HG02981 (cell line): ENCODE measurements around the gene ZNF593.

Source experiments
- ATAC-seq: cut with Tn5 transposase; IDR thresholded peaks from one replicate; pipeline ENCODE4 v1.9.1; 2021; ENCODE audit warnings: mild to moderate bottlenecking, moderate library complexity; ENCODE audit not compliant: unreplicated experiment

Gene ZNF593

DNA sequence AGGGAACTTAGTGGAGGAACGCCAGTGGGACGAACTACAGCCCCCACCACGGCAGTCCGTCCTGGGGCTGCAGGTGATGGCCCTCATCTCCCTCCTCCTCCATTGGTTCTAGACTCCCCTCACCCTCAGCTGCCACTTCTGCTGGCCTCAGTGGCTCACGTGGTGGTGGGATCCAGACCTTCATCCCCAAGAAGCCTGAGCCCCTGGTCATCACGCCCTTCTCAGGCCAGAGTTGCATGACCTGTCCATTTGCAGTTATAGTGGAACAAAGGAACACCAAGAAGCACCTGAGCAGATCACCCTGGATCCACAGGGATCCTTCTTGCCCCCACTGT lies 23.8 kb upstream of the ZNF593 start:
- ATAC-seq: no peak

DNA sequence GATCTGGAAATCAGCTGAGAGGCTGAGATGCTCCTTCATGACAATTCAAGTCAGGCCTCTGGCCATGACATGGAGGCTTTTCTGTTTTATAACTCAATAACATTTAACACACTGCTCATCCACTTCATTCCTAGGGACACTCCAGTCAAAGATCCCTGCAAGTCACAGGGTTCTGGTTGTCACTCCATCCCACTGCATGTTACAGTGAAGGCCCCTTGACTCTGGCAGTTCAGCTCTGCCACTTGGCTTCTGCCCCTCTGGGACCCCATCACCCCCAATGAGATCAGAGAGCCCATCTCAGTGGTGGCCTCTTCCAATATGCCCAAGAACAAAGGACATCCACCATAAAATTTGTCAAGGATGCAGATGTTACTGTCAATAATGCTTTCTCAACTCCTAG lies 20.8 kb upstream of the ZNF593 start:
- no peak for ATAC-seq

DNA sequence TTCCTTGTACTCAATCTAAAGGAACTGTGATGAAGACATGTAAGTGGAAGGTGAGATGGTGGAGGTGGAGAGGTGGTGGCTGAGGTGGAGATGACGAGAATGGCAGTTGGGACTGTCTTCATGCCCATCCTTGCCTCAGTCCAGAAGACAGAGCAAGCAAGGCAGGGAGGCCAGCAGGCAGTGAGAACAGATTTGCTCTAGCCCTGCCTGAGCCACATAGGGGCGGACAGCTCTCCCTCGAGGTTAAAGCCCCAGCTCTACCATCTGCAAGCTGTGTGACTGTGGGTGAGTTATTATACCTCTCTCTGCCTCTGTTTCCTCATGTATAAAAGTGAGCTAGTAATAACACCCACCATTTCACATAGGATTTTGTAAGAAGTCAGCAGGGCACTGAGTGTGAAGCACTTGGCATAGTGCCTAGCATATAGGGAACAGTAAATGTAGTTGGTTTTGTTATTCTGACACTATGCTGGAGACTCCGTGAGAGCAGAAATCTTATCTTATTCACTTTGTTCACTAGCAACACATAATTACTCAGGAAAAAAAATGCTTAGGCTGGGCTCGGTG lies 15.7 kb upstream of the ZNF593 start:
- ATAC-seq: no peak

DNA sequence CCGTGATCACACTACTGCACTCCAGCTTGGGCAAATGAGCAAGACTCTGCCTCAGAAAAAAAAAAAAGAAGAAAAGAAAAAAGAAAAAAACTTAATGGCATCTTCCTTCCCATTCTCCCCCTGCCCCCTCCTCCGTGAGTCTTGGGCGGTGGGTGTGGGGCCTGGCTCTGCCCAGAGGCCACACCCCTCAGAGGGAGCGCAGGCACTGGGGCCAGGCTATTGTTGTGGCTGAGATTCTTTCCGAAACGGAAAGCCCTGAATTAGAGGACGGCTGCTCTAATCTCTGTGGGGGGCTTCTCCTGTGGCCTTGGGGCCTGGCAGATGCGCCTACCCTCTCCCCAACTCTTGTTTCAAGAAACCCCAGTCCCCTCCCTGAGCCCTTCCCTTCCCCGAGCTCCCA lies 15.0 kb upstream of the ZNF593 start:
- ATAC-seq: no peak

DNA sequence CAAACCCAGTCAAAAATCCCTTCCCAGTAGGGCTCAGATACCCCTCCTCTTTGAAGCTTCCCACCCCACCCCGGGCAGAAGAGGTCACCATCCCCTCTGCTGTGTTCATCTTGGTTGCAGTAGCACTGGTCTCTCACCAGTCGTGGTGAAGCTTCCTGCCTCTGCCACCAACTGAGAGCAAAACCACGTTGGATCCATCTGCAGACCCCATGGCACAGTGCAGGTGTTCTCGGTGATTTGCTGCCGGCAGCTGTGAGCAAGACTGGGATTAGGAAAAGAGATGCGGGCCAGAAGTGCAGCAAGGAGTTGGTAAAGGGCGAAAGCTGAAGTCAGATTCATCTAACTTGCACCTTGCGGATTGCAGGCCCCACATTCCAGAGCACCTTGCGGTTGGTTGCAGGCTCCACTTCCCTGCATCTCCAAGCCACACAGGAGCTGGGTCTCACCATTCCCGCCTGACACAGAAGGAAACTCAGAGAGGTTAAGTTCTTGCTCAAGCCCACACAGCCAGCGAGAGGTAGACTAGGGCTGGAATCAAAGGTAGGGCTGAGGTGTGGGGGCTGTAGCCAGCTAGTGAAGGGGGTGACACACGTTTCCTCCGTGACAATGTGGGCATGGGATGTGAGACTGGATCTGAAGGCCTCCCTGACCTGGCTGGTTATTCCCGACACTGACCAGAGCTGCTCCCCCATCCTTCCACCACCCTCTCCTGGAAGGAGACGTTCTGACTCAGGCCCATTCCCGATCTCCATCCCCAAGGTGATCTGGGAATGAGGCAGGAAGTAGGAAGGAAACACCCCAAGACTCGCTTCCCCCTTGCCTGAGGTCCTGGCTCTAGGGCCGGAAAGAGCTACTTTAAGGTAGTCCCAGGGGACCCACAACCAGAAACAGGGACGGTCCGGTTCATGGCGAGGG lies 14.1 kb upstream of the ZNF593 start:
- no peak for ATAC-seq

DNA sequence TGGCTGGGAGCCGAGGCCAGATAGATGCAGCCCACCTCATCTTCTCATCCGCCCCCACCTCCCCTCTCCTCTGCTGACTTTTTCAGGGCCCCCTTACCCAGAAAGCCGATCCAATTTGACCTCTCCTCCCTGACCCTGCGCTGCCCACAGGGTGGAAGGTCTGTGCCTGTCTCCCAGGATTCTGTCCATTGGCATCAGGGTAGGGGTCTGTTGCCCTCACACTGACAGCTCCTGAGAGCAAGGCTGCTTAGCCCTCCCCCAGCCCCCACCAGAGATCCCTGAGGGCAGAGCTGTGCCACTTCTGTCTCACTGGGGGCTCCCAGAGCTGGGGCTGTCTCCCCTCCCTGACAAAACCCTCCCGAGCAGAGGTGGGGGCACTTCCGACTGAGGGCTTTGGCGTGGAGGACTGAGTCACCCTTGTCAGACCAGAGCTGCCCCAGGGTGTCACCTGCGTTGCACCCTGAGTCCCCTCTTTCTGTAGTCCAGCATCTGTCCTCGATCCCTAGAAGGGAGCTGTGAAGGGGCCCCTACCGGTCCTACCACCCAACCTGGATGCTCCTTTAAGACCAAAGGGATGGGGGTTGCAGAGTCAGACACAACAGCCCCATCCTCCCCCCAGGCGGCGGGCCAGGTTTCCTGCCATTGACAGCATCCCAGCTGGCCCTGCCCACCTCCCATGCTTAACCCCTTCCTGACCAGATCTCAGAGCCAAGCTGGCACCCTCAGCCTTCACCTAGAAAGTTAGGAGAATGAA lies 13.2 kb upstream of the ZNF593 start:
- ATAC-seq: no peak

DNA sequence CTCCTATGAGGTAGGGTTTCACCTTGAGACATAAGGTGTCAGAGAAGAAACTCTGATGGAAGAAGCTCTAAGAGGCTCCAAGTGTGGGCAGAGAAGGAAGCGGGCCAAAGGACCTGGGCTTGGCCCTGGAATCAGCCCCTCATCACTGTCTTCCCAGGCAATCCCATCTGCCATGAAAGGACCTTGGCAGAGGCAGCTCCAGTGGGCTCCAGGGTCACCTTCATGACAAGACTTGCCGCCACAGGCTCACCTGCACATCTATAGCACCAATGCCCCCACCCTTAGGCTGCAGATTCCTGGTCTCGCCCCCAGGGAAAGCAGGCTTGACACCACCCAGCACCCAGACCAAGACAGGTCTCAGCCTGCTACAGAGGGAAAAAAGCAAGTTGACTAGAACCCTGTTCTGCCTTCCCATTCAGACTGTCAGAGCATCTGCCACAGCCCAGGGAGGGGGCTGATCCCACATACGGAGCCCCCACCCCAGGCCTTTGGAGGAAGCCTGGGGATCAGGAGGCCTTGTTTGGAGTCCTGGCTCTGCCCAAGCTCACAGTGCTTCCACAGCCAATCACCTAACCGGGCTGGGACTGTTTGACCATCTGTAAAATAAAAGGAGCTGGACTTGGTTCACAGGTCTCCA lies 11.3 kb upstream of the ZNF593 start:
- no peak for ATAC-seq

DNA sequence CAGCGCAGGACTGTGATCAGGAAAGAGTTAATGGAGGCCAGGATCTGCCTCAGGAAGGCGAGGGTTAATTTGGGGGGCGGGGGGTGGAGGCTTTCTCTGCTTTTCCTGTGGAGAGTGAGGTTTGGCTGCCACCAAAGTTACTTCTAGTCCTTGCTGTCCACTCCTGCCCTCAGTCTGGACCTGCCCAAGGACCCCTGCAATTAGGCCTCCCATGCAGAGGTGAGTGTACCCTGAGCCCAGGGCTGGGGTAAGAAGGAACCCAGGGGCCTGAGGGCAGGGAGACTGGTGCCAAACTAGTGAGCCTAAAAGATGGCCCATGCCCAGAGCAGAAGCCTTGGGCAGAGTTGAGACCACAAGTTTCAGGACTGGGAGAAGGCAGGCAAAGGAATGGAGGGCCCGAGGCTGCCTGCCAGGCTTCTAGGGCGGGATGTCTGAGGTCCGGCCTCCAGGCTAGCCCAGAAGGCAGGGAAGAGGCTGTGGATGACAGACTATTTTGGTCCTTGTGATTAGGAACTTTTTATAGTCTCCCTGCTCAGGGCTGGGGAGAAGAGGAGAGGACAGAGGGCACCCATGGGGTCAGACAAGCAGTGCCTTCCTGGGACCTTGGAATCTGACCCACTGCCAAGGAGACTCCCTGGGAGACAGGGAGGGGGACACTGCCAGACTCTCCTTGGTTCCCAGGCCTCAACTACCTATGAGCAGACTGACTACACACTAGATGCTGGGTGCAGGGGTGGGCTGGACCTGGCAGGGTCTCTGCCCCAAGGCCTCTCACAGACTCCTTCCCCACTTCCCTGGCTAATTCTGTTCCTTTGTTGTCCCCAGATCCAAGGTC lies 10.6 kb upstream of the ZNF593 start, which contains the start of gene FAM110D:
Gene FAM110D (plus strand): TSS at position 172 of the 835 bp plus-strand sequence. CDS start 2,213 bp downstream, outside the sequence.
- no peak for ATAC-seq

DNA sequence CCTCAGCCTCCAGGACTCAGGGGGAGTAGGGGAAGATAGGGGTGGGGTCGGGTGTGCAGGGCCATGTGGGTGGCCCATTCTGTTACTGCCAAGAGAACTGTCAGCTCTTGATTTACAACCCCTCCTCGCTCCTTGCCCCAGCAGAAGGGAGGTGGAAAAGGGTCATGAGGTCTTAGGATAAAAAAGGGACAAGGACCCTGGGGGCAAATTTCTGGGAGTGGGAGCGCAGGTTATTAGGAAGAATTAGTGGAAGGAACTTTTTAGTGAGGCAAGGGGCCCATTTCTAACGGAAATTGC lies 10.0 kb upstream of the ZNF593 start:
- ATAC-seq: no peak

DNA sequence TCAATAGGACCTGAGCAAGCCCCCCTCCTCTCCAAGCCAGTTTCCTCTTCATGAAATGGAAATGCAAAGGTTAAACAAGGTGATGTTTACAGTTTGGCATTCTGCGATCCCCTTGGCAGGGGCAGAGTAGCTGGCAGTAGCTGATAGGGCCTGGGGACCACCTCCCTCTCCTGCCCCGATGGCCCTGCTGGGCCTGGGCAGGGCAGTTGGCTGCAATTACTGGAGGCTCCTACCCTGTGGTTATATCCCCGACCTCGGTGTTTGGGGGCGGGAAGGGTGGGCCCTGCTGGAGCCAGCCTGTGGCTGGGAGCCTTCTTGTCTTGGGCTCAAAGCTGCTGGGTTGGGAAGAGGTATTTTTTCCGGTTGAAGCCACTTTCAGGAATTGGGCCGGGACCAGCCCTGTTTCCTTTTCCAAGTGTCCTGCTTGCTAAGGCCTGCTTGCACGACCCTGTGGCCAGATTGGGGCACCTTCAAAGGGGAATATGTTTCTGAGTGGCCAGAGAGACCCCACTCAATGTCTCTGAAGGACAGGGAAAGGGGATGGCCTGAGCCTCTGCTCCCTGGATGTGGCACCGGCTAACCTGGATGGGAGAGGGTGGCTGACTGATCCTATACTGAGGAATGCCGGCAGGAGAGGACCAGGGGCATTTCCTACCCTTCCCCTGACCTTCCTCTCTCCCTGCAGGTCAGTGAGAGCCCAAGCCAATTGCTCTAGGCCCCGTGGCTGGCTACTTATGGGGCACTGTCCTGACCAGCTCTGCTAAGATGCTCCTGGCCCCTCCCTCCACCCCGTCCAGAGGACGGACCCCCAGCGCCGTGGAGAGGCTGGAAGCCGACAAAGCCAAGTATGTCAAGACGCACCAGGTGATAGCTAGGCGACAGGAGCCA lies 8.9 kb upstream of the ZNF593 start:
- ATAC-seq: no peak

DNA sequence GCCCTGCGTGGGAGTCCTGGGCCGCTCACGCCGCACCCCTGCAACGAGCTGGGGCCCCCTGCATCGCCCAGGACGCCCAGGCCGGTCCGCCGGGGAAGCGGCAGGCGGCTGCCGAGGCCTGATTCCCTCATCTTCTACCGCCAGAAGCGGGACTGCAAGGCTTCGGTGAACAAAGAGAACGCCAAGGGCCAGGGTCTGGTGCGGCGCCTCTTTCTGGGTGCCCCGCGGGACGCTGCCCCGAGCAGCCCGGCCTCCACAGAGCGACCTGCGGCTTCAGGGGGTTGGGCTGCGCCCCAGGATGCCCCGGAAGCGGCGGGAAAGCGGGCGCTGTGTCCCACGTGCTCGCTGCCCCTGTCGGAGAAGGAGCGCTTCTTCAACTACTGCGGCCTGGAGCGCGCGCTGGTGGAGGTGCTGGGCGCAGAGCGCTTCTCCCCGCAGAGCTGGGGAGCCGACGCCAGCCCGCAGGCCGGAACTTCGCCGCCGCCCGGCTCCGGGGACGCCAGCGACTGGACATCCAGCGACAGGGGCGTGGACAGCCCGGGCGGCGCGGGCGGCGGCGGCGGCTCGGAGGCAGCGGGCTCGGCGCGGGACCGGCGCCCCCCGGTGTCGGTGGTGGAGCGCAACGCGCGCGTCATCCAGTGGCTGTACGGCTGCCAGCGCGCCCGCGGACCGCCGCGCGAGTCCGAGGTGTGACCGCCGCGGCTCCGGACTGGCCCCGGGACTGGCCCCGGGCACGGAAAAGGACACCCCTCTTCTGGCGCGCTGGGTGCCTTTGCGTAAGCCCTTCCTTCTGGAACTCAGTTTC lies 8.1 kb upstream of the ZNF593 start:
- no peak for ATAC-seq

DNA sequence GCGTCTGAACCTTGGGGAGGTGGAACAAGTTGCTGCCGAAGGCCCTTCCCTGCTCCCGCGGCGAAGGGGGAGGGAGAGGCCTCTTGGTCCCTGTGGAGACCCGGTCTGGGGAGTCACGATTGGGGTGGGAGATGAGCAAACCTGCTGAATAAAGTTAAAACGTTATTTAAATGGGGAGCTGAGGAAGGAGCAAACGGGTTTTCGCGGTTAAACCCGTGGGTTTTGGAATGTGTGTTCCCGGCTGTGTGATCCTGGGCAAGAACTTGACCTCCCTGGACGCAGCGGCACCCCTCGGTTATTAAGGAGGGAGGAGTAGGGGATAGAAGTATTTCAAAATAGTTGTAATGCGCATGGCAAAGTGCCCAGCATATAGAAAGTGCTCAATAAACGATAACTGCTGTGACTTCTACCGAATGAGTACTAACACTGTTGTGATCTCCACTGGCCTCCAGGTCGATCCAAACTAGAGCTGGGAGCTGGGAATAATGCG lies 7.4 kb upstream of the ZNF593 start:
- ATAC-seq: no peak

DNA sequence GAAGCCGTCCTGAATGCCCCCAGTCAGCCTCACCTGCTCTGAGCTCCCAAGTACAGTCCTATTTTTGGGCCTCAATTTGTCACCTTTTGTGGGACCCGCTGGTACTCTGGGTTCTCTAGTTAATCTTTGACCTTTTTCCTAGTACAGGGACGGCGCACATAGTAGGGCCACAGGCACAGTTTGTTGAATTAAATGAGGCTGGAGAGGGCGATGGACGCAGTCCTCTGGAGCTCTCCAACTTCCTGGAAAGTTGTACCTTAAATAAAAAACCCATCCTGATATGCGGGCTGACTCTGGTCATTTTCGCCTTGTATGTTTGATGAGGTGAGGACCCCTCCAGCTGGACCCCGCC lies 6.0 kb upstream of the ZNF593 start:
- no peak for ATAC-seq

DNA sequence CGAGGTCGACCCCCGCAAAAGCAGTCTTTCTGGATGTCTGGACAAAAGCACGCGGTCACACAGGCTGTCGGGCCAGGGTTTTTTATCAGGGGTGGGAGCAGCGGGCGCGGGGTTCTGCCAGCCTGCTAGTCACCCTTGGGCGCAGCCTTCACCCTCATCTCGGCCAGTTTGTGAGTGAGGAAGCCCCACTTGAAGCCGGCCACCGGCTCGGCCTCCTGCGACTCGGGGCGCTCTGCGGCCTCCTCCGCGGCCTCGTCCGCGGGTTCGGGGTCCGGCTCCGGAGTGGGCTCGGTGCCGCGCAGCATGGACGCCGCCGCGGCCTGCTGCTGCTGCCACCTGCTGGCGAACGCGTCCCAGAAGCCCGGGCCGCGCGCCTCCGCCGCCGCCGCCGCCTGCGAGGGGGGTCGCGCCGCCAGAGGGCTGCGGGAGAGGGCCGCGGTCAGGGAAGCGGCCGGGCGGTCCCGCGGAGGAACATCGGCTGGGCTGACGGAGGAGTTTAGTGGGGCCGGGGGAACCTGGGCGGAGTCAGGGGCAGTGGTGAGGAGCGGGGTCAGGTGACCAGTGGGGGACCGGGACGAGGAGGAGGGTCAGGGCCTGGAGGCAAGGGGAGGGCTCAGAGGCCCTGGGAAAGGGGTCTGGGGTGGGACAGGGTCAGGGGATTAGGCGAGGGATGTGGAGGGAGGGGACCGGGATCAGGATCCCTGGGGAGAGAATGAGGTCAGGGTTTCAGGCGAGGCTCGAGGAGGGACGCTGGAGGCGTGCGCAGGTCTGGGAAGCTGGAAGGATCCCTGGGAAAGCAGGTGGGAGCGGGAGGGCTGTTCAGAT lies 5.5 kb upstream of the ZNF593 start:
- no peak for ATAC-seq

DNA sequence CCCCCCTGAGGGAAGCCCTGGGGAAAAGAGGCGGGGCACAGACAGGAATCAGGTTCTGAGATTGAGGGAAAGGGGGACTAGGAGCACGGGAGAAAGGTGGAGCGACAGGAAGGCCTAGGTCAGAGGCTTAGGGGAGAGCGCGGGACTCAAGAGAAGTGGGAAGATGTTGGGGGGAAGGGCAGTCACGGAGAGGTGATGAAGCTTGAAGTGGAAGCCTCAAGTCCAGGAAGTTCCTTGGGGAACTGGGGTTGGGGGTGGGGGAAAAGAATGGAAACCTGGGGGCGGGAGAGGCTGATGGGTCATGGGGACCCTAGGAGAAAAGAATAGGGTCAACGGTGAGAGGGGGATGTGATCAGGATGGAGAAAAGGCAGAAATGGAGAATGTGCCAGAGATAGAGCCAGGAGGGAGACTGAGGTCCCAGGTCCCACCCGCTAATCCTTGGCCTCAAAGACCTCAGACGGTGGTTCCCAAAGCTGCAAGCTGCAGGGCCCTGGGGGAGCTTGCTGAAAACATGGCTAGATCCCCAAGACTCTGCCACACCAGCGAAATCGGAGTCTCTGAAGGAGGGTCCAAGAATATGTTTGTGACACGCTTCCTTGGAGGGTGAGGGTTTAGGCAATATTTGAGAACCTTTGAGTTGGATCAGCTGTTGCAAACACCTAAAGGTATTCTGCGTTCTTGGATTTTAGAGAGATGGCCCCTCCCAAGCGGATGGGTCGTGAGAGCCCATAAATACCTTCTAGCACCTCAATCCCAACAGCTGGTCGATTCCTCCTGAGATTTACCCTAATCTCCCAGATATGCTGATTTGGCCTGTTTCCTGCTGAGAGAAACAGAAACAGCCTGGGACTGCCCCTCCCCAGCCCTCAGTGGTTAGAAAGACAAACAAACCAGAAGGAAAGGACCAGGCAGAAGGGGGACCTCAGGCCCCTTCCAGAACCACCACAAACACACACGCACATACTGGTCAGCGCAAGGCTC lies 4.6 kb upstream of the ZNF593 start:
- no peak for ATAC-seq

DNA sequence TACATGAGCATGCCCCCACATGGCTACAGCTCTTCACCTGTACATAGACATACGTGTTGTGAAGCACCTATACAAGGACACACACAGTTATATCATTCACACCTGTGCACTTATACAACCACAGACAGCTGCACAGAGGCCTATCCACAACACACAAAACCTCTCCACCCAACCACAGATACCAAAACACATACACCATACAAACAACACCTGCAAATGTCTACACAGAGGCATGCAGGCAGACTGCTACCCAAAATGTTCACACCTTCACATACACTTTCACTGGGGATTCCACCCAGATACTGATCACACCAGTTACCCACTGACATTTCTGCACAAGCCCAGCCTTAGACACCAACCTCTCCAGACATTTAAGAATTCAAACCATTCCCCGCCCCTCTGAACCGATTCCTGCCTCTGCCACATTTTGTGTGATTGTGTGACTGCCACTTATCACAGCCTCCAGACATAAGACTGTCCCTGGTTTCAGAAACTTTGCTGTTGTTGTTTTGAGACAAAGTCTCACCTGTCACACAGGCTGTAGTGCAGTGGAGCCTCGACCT lies 2.9 kb upstream of the ZNF593 start:
- ATAC-seq: no peak
